Stomach (tissue), 4 donors: ENCODE results near the gene TMEM190.

Experiments used
- CTCF ChIP-seq, 7 experiments: fragments of 450-650 bp in 4 of 7; fragments of 200-600 bp in 3 of 7; sonication (generic) in 3 of 7; IDR thresholded peaks; one replicate each; pipeline ENCODE4 v1.5.1; 2016 to 2019; ENCODE audit warnings: antibody characterized with exemption in 7 of 7, control low read depth in 2 of 7, mild to moderate bottlenecking in 1 of 7
- EP300 ChIP-seq: sonication (generic); formaldehyde crosslinking; IDR thresholded peaks from one replicate; pipeline ENCODE4 v1.6.1; 2017; ENCODE audit warnings: antibody characterized with exemption
- POLR2A ChIP-seq, 4 donors: fragments of 450-650 bp; IDR thresholded peaks; one replicate each; pipeline ENCODE4 v1.6.1; 2016; ENCODE audit warnings: antibody characterized with exemption in 4 of 4, control low read depth in 2 of 4, mild to moderate bottlenecking in 1 of 4, moderate library complexity in 1 of 4
- POLR2AphosphoS5 ChIP-seq, 3 donors: sonication (generic); formaldehyde crosslinking; IDR thresholded peaks; one replicate each; pipeline ENCODE4 v1.6.1; 2016; ENCODE audit warnings: antibody characterized with exemption in 3 of 3

GRCh38 chr19:55346725-55347441 lies 29.7 kb upstream of the TMEM190 start:
- TF ChIP-seq CTCF (IDR thresholded peaks at IDR 0.05) (no peak), POLR2A (IDR thresholded peaks at IDR 0.05) (no peak), POLR2AphosphoS5 (IDR thresholded peaks at IDR 0.05) (no peak), EP300 (no peak)
